ENCODE data around the gene VWA1. TPM values are rescaled to one million over a fixed set of nuclear protein-coding genes. Genes with fewer than 3 reads are reported as not detected.

The VWA1 gene
- total and polyA plus RNA-seq, 8 donors, result 50.0 to 147 (median 72.5) TPM

DNA sequence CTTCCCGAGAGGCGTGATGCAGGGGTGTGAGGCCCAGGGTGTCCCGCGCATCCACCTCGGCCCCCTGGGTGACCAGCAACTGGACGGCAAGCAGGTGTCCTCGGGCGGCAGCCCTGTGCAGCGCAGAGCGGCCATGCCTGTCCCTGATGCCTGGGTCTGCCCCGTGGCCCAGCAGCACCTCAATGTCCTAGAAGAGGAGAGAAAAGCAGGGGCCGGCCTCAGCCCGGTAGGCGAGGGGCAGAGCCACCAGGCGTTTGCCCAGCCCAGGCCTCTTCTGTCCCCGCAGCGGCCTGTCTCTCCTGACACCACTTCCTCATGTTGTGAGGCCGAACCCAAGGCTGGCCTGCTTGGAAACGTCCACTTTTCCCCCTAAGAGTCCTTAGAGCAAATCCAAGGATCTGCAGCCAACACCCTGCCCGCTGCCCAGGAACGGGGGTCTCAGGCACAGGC is 16.1 kb upstream of the VWA1 start:
- Histone ChIP-seq H3K27me3 (peaks cover 0 to 23% of the 10 kb centered on the region in 2 donors), H3K27ac (peak overlapping the region; percentile 47 to 57), H3K36me3 (no peaks in the 10 kb centered on the region), H3K4me3 (peak overlapping the region; percentile 29 to 34), H3K4me1 (peaks cover 0 to 18% of the 10 kb centered on the region in 2 donors), H3K9me3 (no peaks in the 10 kb centered on the region)
- TF ChIP-seq CTCF (IDR thresholded peaks at IDR 0.05), result no peak
- DNase-seq, result peak in 1 of 4 donors; percentile 76
- peak; percentile 37 for ATAC-seq
- intact Hi-C loops (cut with DNase I), result no loop called here

DNA sequence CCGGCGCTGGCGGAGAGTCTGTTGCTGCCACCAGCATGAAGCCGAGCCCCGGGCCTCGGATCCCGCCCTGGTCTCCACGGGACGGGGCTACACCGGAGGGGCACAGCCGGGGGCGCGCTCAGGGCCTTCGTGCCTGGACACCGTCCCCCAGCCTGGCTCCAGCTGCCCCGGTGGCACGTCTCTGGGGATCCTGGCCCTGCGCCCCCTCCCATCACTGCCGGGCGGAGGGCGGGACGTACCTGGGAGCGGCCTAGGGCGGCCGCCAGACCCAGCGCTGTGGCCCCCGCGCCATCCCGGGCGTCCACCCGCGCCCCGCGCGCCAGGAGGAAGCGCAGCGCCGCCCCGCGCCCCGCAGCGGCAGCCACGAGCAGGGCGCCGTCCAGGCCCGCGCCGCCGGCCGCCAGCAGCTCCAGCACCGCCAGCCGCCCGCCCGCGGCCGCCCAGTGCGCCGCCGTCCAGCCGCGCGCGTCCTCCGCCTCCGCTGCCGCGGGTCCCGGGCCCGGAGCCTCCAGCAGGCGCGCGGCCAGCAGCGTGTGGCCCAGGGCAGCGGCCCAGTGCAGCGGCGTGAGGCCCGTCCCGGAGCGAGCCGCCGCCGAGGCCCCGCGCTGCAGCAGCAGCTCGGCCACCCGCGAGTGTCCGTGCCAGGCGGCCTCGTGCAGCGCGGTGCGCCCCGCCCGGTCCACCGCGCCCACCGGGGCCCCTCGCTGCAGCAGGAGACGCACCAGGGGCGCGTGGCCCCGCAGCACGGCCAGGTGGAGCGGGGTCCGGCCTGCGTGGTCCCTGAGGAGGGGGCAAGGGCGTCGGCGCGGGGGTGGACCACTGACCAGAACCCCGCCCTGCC is 15.5 kb upstream of the VWA1 start:
- peak overlapping the region; percentile 29 to 41 for H3K4me3 ChIP-seq
- intact Hi-C loops (cut with DNase I), result no loop called here
- ATAC-seq, result peak; percentile 58

GRCh38 chr1:1420654-1421141 is 14.8 kb upstream of the VWA1 start:
- ATAC-seq (peak; percentile 44), DNase-seq (no peak)
- Histone ChIP-seq H3K36me3 (no peaks in the 10 kb centered on the region), H3K4me3 (peak overlapping the region; percentile 27 to 41), H3K9me3 (no peaks in the 10 kb centered on the region), H3K27ac (peak overlapping the region; percentile 69 to 77), H3K27me3 (peaks cover 0 to 27% of the 10 kb centered on the region in 2 donors), H3K4me1 (peaks cover 0 to 18% of the 10 kb centered on the region in 2 donors)
- TF ChIP-seq CTCF (IDR thresholded peaks at IDR 0.05), result no peak
- intact Hi-C loops (cut with DNase I), result no loop called here

More for the DNA sequence above, 15.5 kb upstream of the VWA1 start:
- TF ChIP-seq CTCF (IDR thresholded peaks at IDR 0.05), result no peak
- peak overlapping the region; percentile 69 to 77 for H3K27ac ChIP-seq
- H3K9me3 ChIP-seq, result no peaks in the 10 kb centered on the region
- peaks cover 0 to 18% of the 10 kb centered on the region in 2 donors for H3K4me1 ChIP-seq
- DNase-seq, result peak in 1 of 4 donors; percentile 82
- peaks cover 0 to 23% of the 10 kb centered on the region in 2 donors for H3K27me3 ChIP-seq
- no peaks in the 10 kb centered on the region for H3K36me3 ChIP-seq

GRCh38 chr1:1421147-1421906 is 14.2 kb upstream of the VWA1 start, which contains the start of gene ANKRD65:
Gene ANKRD65 (minus strand): TSS chr1:1421276. CDS start chr1:1421005, 271 bp downstream.
- intact Hi-C loops (cut with DNase I), result no loop called here
- DNase-seq (peak in 2 of 4 donors; percentile 77 to 84), ATAC-seq (peak; percentile 93)
- no peaks in the 10 kb centered on the region for H3K9me3 ChIP-seq
- peaks cover 0 to 18% of the 10 kb centered on the region in 2 donors for H3K4me1 ChIP-seq
- H3K27ac ChIP-seq, result peak within 1 kb of the TSS; percentile 69 to 77
- no peak for TF ChIP-seq CTCF (IDR thresholded peaks at IDR 0.05)
- H3K36me3 ChIP-seq, result no peaks in the 10 kb centered on the region
- peaks cover 0 to 33% of the 10 kb centered on the region in 2 donors for H3K27me3 ChIP-seq
- H3K4me3 ChIP-seq, result peak within 1 kb of the TSS; percentile 27 to 41

Measured in left lung (tissue), 10 donors.